H1 (cell line): ENCODE results near the gene ARSA. TPM values are rescaled to one million over a fixed set of nuclear protein-coding genes. Genes with fewer than 3 reads are reported as not detected.

Experiments
- CTCF ChIA-PET: fragments of 300-600 bp; sonication (Branson Sonifier 250); formaldehyde crosslinking; loops from one replicate; lab custom pipeline; 2021; ENCODE audit not compliant: partially characterized antibody; lab: Charles Lee
- POLR2A ChIA-PET: fragments of 300-600 bp; sonication (Branson Sonifier 250); formaldehyde crosslinking; loops from one replicate; lab custom pipeline; 2021; ENCODE audit warnings: inconsistent platforms; ENCODE audit not compliant: partially characterized antibody; lab: Charles Lee
- DNase-seq, 2 experiments: peaks; one replicate each; pipeline versions ENCODE4 v3.0.0 to v3.0.0-alpha.2; 2010 to 2022; ENCODE audit warnings: low spot score in 2 of 2, low read depth in 1 of 2, mixed read lengths in 1 of 2
- FAIRE-seq: peaks from 2 replicates; lab custom pipeline; 2011; peaks lifted over from hg19 to GRCh38; lab: Jason Lieb, UNC
- H2AFZ ChIP-seq: 2 replicates; pipeline ENCODE4 v1.8.1; 2012; ENCODE audit warnings: low read length, inconsistent platforms
- H2AK5ac ChIP-seq: 2 replicates; pipeline ENCODE4 v1.6.1; 2013; ENCODE audit warnings: low read depth, low read length
- H2BK120ac ChIP-seq: replicated peaks from 2 replicates; pipeline ENCODE3; 2013; ENCODE audit warnings: low read depth, low read length, inconsistent platforms
- H2BK12ac ChIP-seq: 2 replicates; pipeline ENCODE4 v1.6.1; 2013; ENCODE audit warnings: low read depth, low read length
- H2BK15ac ChIP-seq: 2 replicates; pipeline ENCODE4 v1.6.1; 2013; ENCODE audit warnings: low read length
- H2BK20ac ChIP-seq: 2 replicates; pipeline ENCODE4 v1.6.1; 2013; ENCODE audit warnings: low read length
- H2BK5ac ChIP-seq: 2 replicates; pipeline ENCODE4 v1.6.1; 2013; ENCODE audit warnings: low read depth, low read length
- H3K14ac ChIP-seq: 2 replicates; pipeline ENCODE4 v1.6.1; 2013; ENCODE audit warnings: inconsistent platforms; ENCODE audit not compliant: insufficient read length
- H3K18ac ChIP-seq: 2 replicates; pipeline ENCODE4 v1.6.1; 2013; ENCODE audit warnings: low read length; ENCODE audit errors: extremely low read depth
- H3K23ac ChIP-seq: 2 replicates; pipeline ENCODE4 v1.6.1; 2013; ENCODE audit warnings: inconsistent platforms; ENCODE audit not compliant: insufficient read length
- H3K23me2 ChIP-seq: 2 replicates; pipeline ENCODE4 v1.6.1; 2013; ENCODE audit warnings: low read depth, low read length
- H3K27ac ChIP-seq: 2 replicates; pipeline ENCODE4 v1.6.1; 2011; ENCODE audit warnings: low read depth, low read length, inconsistent platforms
- H3K27me3 ChIP-seq, 4 experiments: replicated peaks in 1 of 4; 1 replicate in 1 of 4; 2 replicates in 3 of 4; pipeline versions ENCODE4 v1.6.1 to v1.8.1; 2011 to 2013; ENCODE audit warnings: low read length in 3 of 4, mild to moderate bottlenecking in 3 of 4, inconsistent platforms in 2 of 4, mixed read lengths in 2 of 4, moderate library complexity in 1 of 4; ENCODE audit not compliant: control insufficient read depth in 3 of 4, insufficient read depth in 3 of 4; ENCODE audit errors: extremely low read depth in 1 of 4
- H3K36me3 ChIP-seq, 4 experiments: 2 replicates each; pipeline versions ENCODE4 v1.6.1 to v1.8.1; 2011 to 2013; ENCODE audit warnings: mild to moderate bottlenecking in 4 of 4, low read length in 3 of 4, moderate library complexity in 2 of 4, control low read depth in 1 of 4, inconsistent platforms in 1 of 4; ENCODE audit not compliant: insufficient read depth in 4 of 4, control insufficient read depth in 2 of 4
- H3K4ac ChIP-seq: replicated peaks from 2 replicates; pipeline ENCODE3; 2013; ENCODE audit warnings: low read length, low read depth, mixed read lengths, inconsistent platforms; ENCODE audit not compliant: insufficient read length
- H3K4me1 ChIP-seq, 4 experiments: replicated peaks in 1 of 4; 1 replicate in 1 of 4; 2 replicates in 3 of 4; pipeline versions ENCODE4 v1.6.1 to v1.8.1; 2011 to 2013; ENCODE audit warnings: low read length in 3 of 4, inconsistent platforms in 2 of 4, mixed read lengths in 1 of 4; ENCODE audit not compliant: insufficient read depth in 4 of 4, control insufficient read depth in 3 of 4
- H3K4me2 ChIP-seq, 2 experiments: 2 replicates each; pipeline versions ENCODE4 v1.6.1 to v1.8.1; 2011 to 2013; ENCODE audit warnings: low read depth in 2 of 2, low read length in 2 of 2, control low read depth in 1 of 2, inconsistent platforms in 1 of 2, mild to moderate bottlenecking in 1 of 2; ENCODE audit not compliant: insufficient read depth in 1 of 2
- H3K4me3 ChIP-seq, 4 experiments: fragments of 200-600, 300-600 bp in 1 of 4; sonication (generic), shearing (Covaris generic), sonication (Bioruptor Twin) in 1 of 4; 2 replicates each; pipeline versions ENCODE4 v1.5.1 to v1.8.1; 2011 to 2016; ENCODE audit warnings: low read length in 4 of 4, low read depth in 3 of 4, control low read depth in 2 of 4, inconsistent platforms in 2 of 4, mild to moderate bottlenecking in 2 of 4, mixed read lengths in 1 of 4, moderate library complexity in 1 of 4; ENCODE audit not compliant: insufficient read depth in 2 of 4; ENCODE audit errors: extremely low read depth in 1 of 4
- H3K56ac ChIP-seq: replicated peaks from 2 replicates; pipeline ENCODE3; 2013; ENCODE audit warnings: low read depth, mild to moderate bottlenecking, mixed read lengths, low read length, inconsistent platforms; ENCODE audit not compliant: insufficient read length
- H3K79me1 ChIP-seq: 2 replicates; pipeline ENCODE4 v1.6.1; 2013; ENCODE audit warnings: low read depth, low read length, control low read depth
- H3K79me2 ChIP-seq, 2 experiments: 2 replicates each; pipeline versions ENCODE4 v1.6.1 to v1.8.1; 2012 to 2013; ENCODE audit warnings: low read length in 2 of 2, mild to moderate bottlenecking in 2 of 2, inconsistent platforms in 1 of 2; ENCODE audit not compliant: insufficient read depth in 2 of 2, control insufficient read depth in 1 of 2
- H3K9ac ChIP-seq, 4 experiments: replicated peaks in 1 of 4; 1 replicate in 1 of 4; 2 replicates in 3 of 4; pipeline versions ENCODE4 v1.6.1 to v1.8.1; 2011 to 2013; ENCODE audit warnings: low read depth in 3 of 4, low read length in 3 of 4, control low read depth in 2 of 4, mild to moderate bottlenecking in 2 of 4, moderate library complexity in 2 of 4, inconsistent platforms in 1 of 4; ENCODE audit errors: extremely low read depth in 1 of 4
- H3K9me3 ChIP-seq, 2 experiments: 2 replicates each; pipeline versions ENCODE4 v1.6.1 to v1.8.1; 2012 to 2013; ENCODE audit warnings: mild to moderate bottlenecking in 2 of 2, moderate library complexity in 2 of 2, control low read depth in 1 of 2, inconsistent platforms in 1 of 2, low read depth in 1 of 2, low read length in 1 of 2, mixed read lengths in 1 of 2; ENCODE audit not compliant: insufficient read depth in 2 of 2
- H4K20me1 ChIP-seq, 2 experiments: replicated peaks in 1 of 2; 2 replicates each; pipeline versions ENCODE3 to v1.8.1; 2011 to 2013; ENCODE audit warnings: inconsistent platforms in 2 of 2, low read length in 2 of 2, mild to moderate bottlenecking in 1 of 2; ENCODE audit not compliant: insufficient read depth in 2 of 2, control insufficient read depth in 1 of 2
- H4K5ac ChIP-seq: 2 replicates; pipeline ENCODE4 v1.6.1; 2013; ENCODE audit warnings: low read length, low read depth, mixed read lengths, inconsistent platforms; ENCODE audit not compliant: insufficient read length
- H4K8ac ChIP-seq: 2 replicates; pipeline ENCODE4 v1.8.0; 2013; ENCODE audit warnings: mild to moderate bottlenecking, moderate library complexity, low read length, inconsistent platforms; ENCODE audit not compliant: insufficient read depth; ENCODE audit errors: extremely low read depth
- H4K91ac ChIP-seq: replicated peaks from 2 replicates; pipeline ENCODE3; 2013; ENCODE audit warnings: low read length, mixed read lengths, inconsistent platforms; ENCODE audit not compliant: insufficient read length
- RAD21 ChIP-seq, 2 experiments: IDR thresholded peaks in 1 of 2; conservative IDR thresholded peaks in 1 of 2; 2 replicates each; pipeline ENCODE4 v1.6.1; 2011; ENCODE audit warnings: low read depth in 2 of 2, low read length in 2 of 2, improper control_type of control experiment in 1 of 2, inconsistent platforms in 1 of 2, mild to moderate bottlenecking in 1 of 2, moderate library complexity in 1 of 2
- YY1 ChIP-seq: IDR thresholded peaks from 2 replicates; pipeline ENCODE4 v1.6.1; 2011; ENCODE audit warnings: low read depth, mild to moderate bottlenecking, low read length
- WGBS, 2 experiments: shearing (Covaris generic) in 1 of 2; methylation state at CpG; one replicate each; pipeline versions ENCODE4 v1.1.6 to v1.1.7; 2013 to 2015; ENCODE audit warnings: low lambda C conversion rate in 2 of 2, mixed read lengths in 2 of 2, inconsistent platforms in 1 of 2, low coverage in 1 of 2, missing lambda C conversion rate in 1 of 2; ENCODE audit not compliant: insufficient replicate concordance in 2 of 2, insufficient coverage in 1 of 2, insufficient read length in 1 of 2; ENCODE audit errors: extremely low coverage in 1 of 2, missing lambda C conversion rate in 1 of 2; 5-methylcytosine and 5-hydroxymethylcytosine counted together
- polyA plus RNA-seq, 7 experiments: library from polyadenylated mRNA; depleted of rRNA in 3 of 7; stranded (reverse) in 5 of 7; unstranded in 2 of 7; fragments of >200 nt in 5 of 7; fragments of 200-250 nt in 2 of 7; gene quantifications; 1 replicate in 5 of 7; 2 replicates in 1 of 7; 4 replicates in 1 of 7; pipeline versions ENCODE4 v1.2.1 to v1.2.3, GENCODE V29; 2011 to 2013; ENCODE audit warnings: missing spikeins in 2 of 7, mixed read lengths in 2 of 7
- total RNA-seq: library from RNA; stranded (reverse); fragmentation: NEBNext Ultra II Directional; extraction: Animal tissue kit (Norgen Biotek cat#: 25700); gene quantifications from 2 replicates; pipeline ENCODE4 v1.2.1, GENCODE V29; 2021
- TF ChIP-seq, protein P1 (sequence below): IDR thresholded peaks from 2 replicates; pipeline ENCODE4 v1.6.1; 2012; ENCODE audit warnings: inconsistent platforms
- TF ChIP-seq, protein P2 (sequence below), 3 experiments: IDR thresholded peaks; 1 replicate in 2 of 3; 2 replicates in 1 of 3; pipeline versions ENCODE4 v1.5.1 to v1.6.1; 2011; ENCODE audit warnings: low read length in 3 of 3, mild to moderate bottlenecking in 3 of 3, inconsistent platforms in 2 of 3, low read depth in 1 of 3, moderate library complexity in 1 of 3; ENCODE audit not compliant: insufficient read depth in 1 of 3; ENCODE audit errors: control extremely low read depth in 1 of 3

Gene ARSA
- total and polyA plus RNA-seq, 2 of the 8 experiments (the other 6 are each of a cell fraction or from before 2014, with no cell fraction given): 9.8 to 10.1 TPM

DNA sequence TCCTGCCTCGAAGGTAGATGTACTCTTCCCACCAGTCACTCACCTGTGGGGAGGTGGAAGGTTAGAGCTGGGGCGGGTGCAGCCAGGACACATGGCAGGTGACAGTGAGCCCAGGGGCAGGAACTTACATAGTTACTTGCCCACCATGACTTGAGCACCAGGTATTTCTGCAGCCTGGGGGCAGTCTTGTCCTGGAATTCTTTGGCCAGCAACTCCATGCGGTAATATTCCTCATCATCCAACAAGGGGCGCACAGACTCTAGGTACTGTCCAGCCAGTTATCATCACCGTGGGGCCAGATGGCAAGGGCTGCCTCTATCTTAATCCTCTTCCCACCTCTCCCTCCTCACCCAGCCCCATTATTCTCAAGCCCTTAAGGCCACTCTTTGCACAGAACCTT is 51.9 kb downstream of the ARSA start:
- Histone ChIP-seq H3K18ac (no peak overlapping the region), H4K5ac (no peak overlapping the region), H2BK20ac (no peak overlapping the region), H3K27ac (no peak overlapping the region), H3K27me3 (no peaks in the 10 kb centered on the region), H2BK5ac (no peak overlapping the region), H2BK12ac (no peak overlapping the region), H3K56ac (no peak overlapping the region), H3K79me1 (peaks cover under 1% of the 10 kb centered on the region; the same call in 1 of the 2 replicates), H2AK5ac (no peak overlapping the region), H3K4me1 (no peaks in the 10 kb centered on the region), H2AFZ (no peak overlapping the region), H3K79me2 (peaks cover 0 to 2% of the 10 kb centered on the region in 2 experiments; a peak in 1 of 4 replicates), H3K4ac (no peak overlapping the region), H3K23ac (no peak overlapping the region), H4K8ac (no peak overlapping the region), H3K4me2 (no peak overlapping the region), H3K23me2 (no peaks in the 10 kb centered on the region)
- CTCF ChIA-PET: interaction anchor here (0.6 to 8.1 kb wide), 20 partner anchors 12 to 126 kb away, joined by 3 to 84 read pairs (median 6); partner anchors contain the start of genes SCO2 and SYCE3
- no peak for FAIRE-seq
- TF ChIP-seq, protein P1, sequence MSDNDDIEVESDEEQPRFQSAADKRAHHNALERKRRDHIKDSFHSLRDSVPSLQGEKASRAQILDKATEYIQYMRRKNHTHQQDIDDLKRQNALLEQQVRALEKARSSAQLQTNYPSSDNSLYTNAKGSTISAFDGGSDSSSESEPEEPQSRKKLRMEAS: 0 out of 2 replicates have a peak, but pooled peaks have one; percentile 11
- TF ChIP-seq RAD21 (IDR thresholded peaks at IDR 0.05 in 1 of 2, conservative IDR thresholded peaks at IDR 0.05 in 1 of 2; ENCODE audit: low read depth in 2 of 2, low read length in 2 of 2): peak; percentile 75 to 79
- TF ChIP-seq, protein P2, sequence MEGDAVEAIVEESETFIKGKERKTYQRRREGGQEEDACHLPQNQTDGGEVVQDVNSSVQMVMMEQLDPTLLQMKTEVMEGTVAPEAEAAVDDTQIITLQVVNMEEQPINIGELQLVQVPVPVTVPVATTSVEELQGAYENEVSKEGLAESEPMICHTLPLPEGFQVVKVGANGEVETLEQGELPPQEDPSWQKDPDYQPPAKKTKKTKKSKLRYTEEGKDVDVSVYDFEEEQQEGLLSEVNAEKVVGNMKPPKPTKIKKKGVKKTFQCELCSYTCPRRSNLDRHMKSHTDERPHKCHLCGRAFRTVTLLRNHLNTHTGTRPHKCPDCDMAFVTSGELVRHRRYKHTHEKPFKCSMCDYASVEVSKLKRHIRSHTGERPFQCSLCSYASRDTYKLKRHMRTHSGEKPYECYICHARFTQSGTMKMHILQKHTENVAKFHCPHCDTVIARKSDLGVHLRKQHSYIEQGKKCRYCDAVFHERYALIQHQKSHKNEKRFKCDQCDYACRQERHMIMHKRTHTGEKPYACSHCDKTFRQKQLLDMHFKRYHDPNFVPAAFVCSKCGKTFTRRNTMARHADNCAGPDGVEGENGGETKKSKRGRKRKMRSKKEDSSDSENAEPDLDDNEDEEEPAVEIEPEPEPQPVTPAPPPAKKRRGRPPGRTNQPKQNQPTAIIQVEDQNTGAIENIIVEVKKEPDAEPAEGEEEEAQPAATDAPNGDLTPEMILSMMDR (IDR thresholded peaks at IDR 0.05; ENCODE audit: control extremely low read depth in 1 of 3, insufficient read depth in 1 of 3, low read depth in 1 of 3, low read length in 3 of 3): peak; percentile 40 to 93 (median 60)
- TF ChIP-seq YY1: no peak
- TF ChIP-seq, all 59 proteins: peak for 3
- H3K9me3 ChIP-seq: no peaks in the 10 kb centered on the region
- POLR2A ChIA-PET: interaction anchor here (1.3 to 5.4 kb wide), 3 partner anchors 11 to 131 kb away, joined by 3 to 37 read pairs (median 3); partner anchors contain the start of gene SYCE3
- DNase-seq: no peak
- H2BK15ac ChIP-seq: no peak overlapping the region
- WGBS, 2 experiments: 87% methylated on average over 5 of the region's 5 CpGs; no CpG with 5 or more reads in 1 of the 2 experiments
- H3K36me3 ChIP-seq: peaks cover 6 to 22% (median 16%) of the 10 kb centered on the region in 4 experiments
- H2BK120ac ChIP-seq: no peak overlapping the region
- H4K20me1 ChIP-seq: peaks cover 5 to 14% of the 10 kb centered on the region in 2 experiments
- H3K4me3 ChIP-seq: no peak overlapping the region
- H3K14ac ChIP-seq: no peak overlapping the region
- no peak overlapping the region for H4K91ac ChIP-seq
- no peak overlapping the region for H3K9ac ChIP-seq
